Measurements from ENCODE around the gene ALOX15B. TPM values are rescaled to one million over a fixed set of nuclear protein-coding genes. Genes with fewer than 3 reads are reported as not detected.

Gene ALOX15B
- total and polyA plus RNA-seq, 2 of the 13 experiments (the other 11 are each of a cell fraction or from before 2014, with no cell fraction given) = not detected

DNA sequence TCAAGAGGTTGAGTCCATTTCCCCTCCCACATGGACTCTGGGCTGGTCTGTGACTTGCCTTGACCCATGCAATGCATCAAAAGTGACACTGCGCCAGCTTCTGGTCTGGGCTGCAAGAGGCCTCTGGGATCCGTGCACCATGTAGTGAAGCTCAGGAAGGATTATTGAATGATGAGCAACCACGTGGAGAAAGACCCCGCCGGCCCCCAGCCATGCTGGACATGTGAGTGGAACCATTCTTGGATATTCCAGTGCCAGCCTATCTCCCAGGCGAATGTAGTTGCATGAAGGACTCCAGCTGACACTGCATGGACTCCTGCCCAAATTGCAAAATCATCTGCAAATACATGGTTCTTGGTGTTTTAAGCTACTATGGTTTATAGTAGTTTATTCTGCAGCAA lies 7.6 kb upstream of the ALOX15B start:
- Histone ChIP-seq H3K27me3 (ENCODE audit: control insufficient read depth in 1 of 2, insufficient read depth in 2 of 2, low read length in 2 of 2) (peaks cover 1 to 18% of the 10 kb centered on the region in 2 experiments; a peak in 2 of 5 replicates), H4K20me1 (ENCODE audit: insufficient read depth, low read length) (no peaks in the 10 kb centered on the region), H3K9me3 (ENCODE audit: low read length) (no peaks in the 10 kb centered on the region), H3K9ac (ENCODE audit: insufficient read depth, low read depth, low read length) (no peak overlapping the region), H2AFZ (ENCODE audit: low read length) (no peak overlapping the region), H3K79me2 (ENCODE audit: insufficient read depth, low read length) (no peaks in the 10 kb centered on the region), H3K27ac (ENCODE audit: extremely low read length, insufficient read depth, low read length) (no peak overlapping the region), H3K36me3 (replicated peaks in 1 of 2; ENCODE audit: control insufficient read depth in 1 of 2, insufficient read depth in 2 of 2, low read length in 2 of 2) (no peaks in the 10 kb centered on the region), H3K4me2 (ENCODE audit: low read depth, low read length) (peak overlapping the region; percentile 11; the same call in 1 of the 2 replicates), H3K4me3 (replicated peaks in 1 of 3; ENCODE audit: insufficient read depth in 1 of 3, low read depth in 2 of 3, low read length in 3 of 3) (no peak overlapping the region), H3K4me1 (ENCODE audit: insufficient read depth, low read length) (peaks cover 19% of the 10 kb centered on the region)
- intact Hi-C loops (cut with micrococcal nuclease; ENCODE audit: unreplicated experiment) = no loop called here
- in situ Hi-C loops (cut with HindIII; ENCODE audit: extremely low pct_ligation_motif_present, low pct_unique_long_range_greater_than_20kb) = no loop called here
- DNase-seq (ENCODE audit: low spot score) = peak; percentile 22
- CTCF ChIA-PET (ENCODE audit: low intra/inter-chr PET ratio, low total read pairs) = no interaction called here
- ATAC-seq = peak; percentile 82
- FAIRE-seq = no peak
- POLR2A ChIA-PET = interaction anchor here (1.9 kb wide), 1 partner anchor 25 kb away, joined by 6 read pairs; no protein-coding TSS in a partner anchor
- no TSS peak for BruUV-seq (replicated peaks)
- 0% methylated on average over 4 of the region's 6 CpGs for WGBS (ENCODE audit: low lambda C conversion rate)
- TF ChIP-seq GABPB1 (CRISPR knock-in tag; IDR thresholded peaks at IDR 0.05) (no peak), MEIS2 (CRISPR knock-in tag; IDR thresholded peaks at IDR 0.05) (peak; percentile 83), GTF2F1 (IDR thresholded peaks at IDR 0.05; ENCODE audit: low read length) (no peak), MXD4 (CRISPR knock-in tag; IDR thresholded peaks at IDR 0.05) (no peak), NFE2L2 (IDR thresholded peaks at IDR 0.05; ENCODE audit: low read length) (no peak), NR2F2 (IDR thresholded peaks at IDR 0.05; ENCODE audit: borderline replicate concordance, low read depth) (0 out of 2 replicates have a peak, but pooled peaks have one; percentile 11), MYC (CRISPR knock-in tag; IDR thresholded peaks at IDR 0.05; ENCODE audit: borderline replicate concordance) (peak; percentile 39; the same call in 1 of the 2 replicates), ZFP36 (IDR thresholded peaks at IDR 0.05; ENCODE audit: borderline replicate concordance, low read depth, low read length, partially characterized antibody) (no peak), ZNF382 (CRISPR knock-in tag; IDR thresholded peaks at IDR 0.05; ENCODE audit: borderline replicate concordance) (no peak), HNF4G (IDR thresholded peaks at IDR 0.05; ENCODE audit: borderline replicate concordance, low read depth, low read length) (no peak), HNF4G (CRISPR knock-in tag; IDR thresholded peaks at IDR 0.05; ENCODE audit: borderline replicate concordance, low read depth) (0 out of 2 replicates have a peak, but pooled peaks have one; percentile 25), MEIS1 (CRISPR knock-in tag; IDR thresholded peaks at IDR 0.05; ENCODE audit: borderline replicate concordance) (peak; percentile 19; the same call in 1 of the 2 replicates), ZNF557 (CRISPR knock-in tag; IDR thresholded peaks at IDR 0.05) (no peak), NFRKB (IDR thresholded peaks at IDR 0.05) (no peak), ADNP (CRISPR knock-in tag; IDR thresholded peaks at IDR 0.05) (no peak), HOXD1 (CRISPR knock-in tag; IDR thresholded peaks at IDR 0.05) (peak; percentile 73; the same call in 1 of the 2 replicates)
- TF ChIP-seq, protein P1, sequence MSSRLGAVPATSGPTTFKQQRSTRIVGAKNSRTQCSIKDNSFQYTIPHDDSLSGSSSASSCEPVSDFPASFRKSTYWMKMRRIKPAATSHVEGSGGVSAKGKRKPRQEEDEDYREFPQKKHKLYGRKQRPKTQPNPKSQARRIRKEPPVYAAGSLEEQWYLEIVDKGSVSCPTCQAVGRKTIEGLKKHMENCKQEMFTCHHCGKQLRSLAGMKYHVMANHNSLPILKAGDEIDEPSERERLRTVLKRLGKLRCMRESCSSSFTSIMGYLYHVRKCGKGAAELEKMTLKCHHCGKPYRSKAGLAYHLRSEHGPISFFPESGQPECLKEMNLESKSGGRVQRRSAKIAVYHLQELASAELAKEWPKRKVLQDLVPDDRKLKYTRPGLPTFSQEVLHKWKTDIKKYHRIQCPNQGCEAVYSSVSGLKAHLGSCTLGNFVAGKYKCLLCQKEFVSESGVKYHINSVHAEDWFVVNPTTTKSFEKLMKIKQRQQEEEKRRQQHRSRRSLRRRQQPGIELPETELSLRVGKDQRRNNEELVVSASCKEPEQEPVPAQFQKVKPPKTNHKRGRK (CRISPR knock-in tag; IDR thresholded peaks at IDR 0.05) = no peak
- TF ChIP-seq, protein P2, sequence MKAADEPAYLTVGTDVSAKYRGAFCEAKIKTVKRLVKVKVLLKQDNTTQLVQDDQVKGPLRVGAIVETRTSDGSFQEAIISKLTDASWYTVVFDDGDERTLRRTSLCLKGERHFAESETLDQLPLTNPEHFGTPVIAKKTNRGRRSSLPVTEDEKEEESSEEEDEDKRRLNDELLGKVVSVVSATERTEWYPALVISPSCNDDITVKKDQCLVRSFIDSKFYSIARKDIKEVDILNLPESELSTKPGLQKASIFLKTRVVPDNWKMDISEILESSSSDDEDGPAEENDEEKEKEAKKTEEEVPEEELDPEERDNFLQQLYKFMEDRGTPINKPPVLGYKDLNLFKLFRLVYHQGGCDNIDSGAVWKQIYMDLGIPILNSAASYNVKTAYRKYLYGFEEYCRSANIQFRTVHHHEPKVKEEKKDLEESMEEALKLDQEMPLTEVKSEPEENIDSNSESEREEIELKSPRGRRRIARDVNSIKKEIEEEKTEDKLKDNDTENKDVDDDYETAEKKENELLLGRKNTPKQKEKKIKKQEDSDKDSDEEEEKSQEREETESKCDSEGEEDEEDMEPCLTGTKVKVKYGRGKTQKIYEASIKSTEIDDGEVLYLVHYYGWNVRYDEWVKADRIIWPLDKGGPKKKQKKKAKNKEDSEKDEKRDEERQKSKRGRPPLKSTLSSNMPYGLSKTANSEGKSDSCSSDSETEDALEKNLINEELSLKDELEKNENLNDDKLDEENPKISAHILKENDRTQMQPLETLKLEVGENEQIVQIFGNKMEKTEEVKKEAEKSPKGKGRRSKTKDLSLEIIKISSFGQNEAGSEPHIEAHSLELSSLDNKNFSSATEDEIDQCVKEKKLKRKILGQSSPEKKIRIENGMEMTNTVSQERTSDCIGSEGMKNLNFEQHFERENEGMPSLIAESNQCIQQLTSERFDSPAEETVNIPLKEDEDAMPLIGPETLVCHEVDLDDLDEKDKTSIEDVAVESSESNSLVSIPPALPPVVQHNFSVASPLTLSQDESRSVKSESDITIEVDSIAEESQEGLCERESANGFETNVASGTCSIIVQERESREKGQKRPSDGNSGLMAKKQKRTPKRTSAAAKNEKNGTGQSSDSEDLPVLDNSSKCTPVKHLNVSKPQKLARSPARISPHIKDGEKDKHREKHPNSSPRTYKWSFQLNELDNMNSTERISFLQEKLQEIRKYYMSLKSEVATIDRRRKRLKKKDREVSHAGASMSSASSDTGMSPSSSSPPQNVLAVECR (CRISPR knock-in tag; IDR thresholded peaks at IDR 0.05; ENCODE audit: borderline replicate concordance) = 0 out of 2 replicates have a peak, but pooled peaks have one; percentile 28
- TF ChIP-seq, protein P3, sequence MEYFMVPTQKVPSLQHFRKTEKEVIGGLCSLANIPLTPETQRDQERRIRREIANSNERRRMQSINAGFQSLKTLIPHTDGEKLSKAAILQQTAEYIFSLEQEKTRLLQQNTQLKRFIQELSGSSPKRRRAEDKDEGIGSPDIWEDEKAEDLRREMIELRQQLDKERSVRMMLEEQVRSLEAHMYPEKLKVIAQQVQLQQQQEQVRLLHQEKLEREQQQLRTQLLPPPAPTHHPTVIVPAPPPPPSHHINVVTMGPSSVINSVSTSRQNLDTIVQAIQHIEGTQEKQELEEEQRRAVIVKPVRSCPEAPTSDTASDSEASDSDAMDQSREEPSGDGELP (IDR thresholded peaks at IDR 0.05; ENCODE audit: borderline replicate concordance, low read depth) = peak; percentile 12; the same call in 1 of the 2 replicates
- TF ChIP-seq, protein P4, sequence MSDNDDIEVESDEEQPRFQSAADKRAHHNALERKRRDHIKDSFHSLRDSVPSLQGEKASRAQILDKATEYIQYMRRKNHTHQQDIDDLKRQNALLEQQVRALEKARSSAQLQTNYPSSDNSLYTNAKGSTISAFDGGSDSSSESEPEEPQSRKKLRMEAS (IDR thresholded peaks at IDR 0.05) = peak; percentile 43; the same call in 1 of the 2 replicates
